Caco-2 (cell line): Measurements from ENCODE around the gene EPHB4. TPM values are rescaled to one million over a fixed set of nuclear protein-coding genes. Genes with fewer than 3 reads are reported as not detected.

Experiments
- BruUV-seq: library from RNA; stranded (reverse); fragments of 400-500 nt; replicated peaks from 2 replicates; lab custom pipeline; 2021; lab: Mats Ljungman, UMichigan
- CTCF ChIA-PET: fragments of 300-600 bp; sonication (Branson Sonifier 250); formaldehyde crosslinking; loops from one replicate; lab custom pipeline; 2022; ENCODE audit warnings: antibody characterized with exemption; lab: Charles Lee
- POLR2A ChIA-PET: fragments of 300-600 bp; sonication (Branson Sonifier 250); formaldehyde crosslinking; loops from one replicate; lab custom pipeline; 2022; ENCODE audit warnings: antibody characterized with exemption; lab: Charles Lee
- DNase-seq, 2 experiments: peaks; one replicate each; pipeline versions ENCODE4 v3.0.0 to v3.0.0-alpha.2; 2020 to 2022
- H3K27me3 ChIP-seq: replicated peaks from 2 replicates; pipeline ENCODE4 v1.6.0; 2011; ENCODE audit warnings: low read length; ENCODE audit not compliant: control insufficient read depth, insufficient read depth
- H3K36me3 ChIP-seq: 2 replicates; pipeline ENCODE4 v1.5.1; 2011; ENCODE audit warnings: low read length; ENCODE audit not compliant: control insufficient read depth, insufficient read depth
- H3K4me1 ChIP-seq: fragments of 250-450 bp; sonication (Bioruptor Pico); 2 replicates; pipeline ENCODE4 v1.5.1; 2020; ENCODE audit warnings: mild to moderate bottlenecking
- H3K4me3 ChIP-seq: 2 replicates; pipeline ENCODE4 v1.5.1; 2011; ENCODE audit warnings: low read depth, mild to moderate bottlenecking, control low read depth, low read length
- H3K9me3 ChIP-seq: fragments of 250-450 bp; sonication (Bioruptor Pico); 2 replicates; pipeline ENCODE4 v1.5.1; 2020; ENCODE audit warnings: mild to moderate bottlenecking, moderate library complexity
- H3K27ac Mint-ChIP-seq: one replicate; pipeline ENCODE4 v1.8.0; 2022; ENCODE audit warnings: mixed read lengths; ENCODE audit not compliant: unreplicated experiment
- H3K27me3 Mint-ChIP-seq: one replicate; pipeline ENCODE4 v1.8.0; 2022; ENCODE audit warnings: mixed read lengths; ENCODE audit not compliant: insufficient read depth, unreplicated experiment
- H3K36me3 Mint-ChIP-seq: one replicate; pipeline ENCODE4 v1.8.0; 2022; ENCODE audit warnings: mild to moderate bottlenecking, mixed read lengths; ENCODE audit not compliant: insufficient read depth, unreplicated experiment
- H3K4me1 Mint-ChIP-seq: one replicate; pipeline ENCODE4 v1.8.0; 2022; ENCODE audit warnings: low read depth, mixed read lengths; ENCODE audit not compliant: unreplicated experiment
- H3K4me3 Mint-ChIP-seq: one replicate; pipeline ENCODE4 v1.8.0; 2022; ENCODE audit warnings: mild to moderate bottlenecking, moderate library complexity, mixed read lengths; ENCODE audit not compliant: unreplicated experiment
- H3K9me3 Mint-ChIP-seq: one replicate; pipeline ENCODE4 v1.8.0; 2022; ENCODE audit warnings: mixed read lengths; ENCODE audit not compliant: unreplicated experiment
- intact Hi-C: fragments of 100-400 bp; cut with micrococcal nuclease; formaldehyde crosslinking; loops from one replicate; pipeline ENCODE4 v1.10.0; 2022; ENCODE audit not compliant: unreplicated experiment
- total RNA-seq: library from RNA; stranded (reverse); gene quantifications from 2 replicates; pipeline ENCODE4 v1.2.3, GENCODE V29; 2022
- TF ChIP-seq, protein P1 (sequence below), 2 experiments: fragments of 200-600 bp in 1 of 2; IDR thresholded peaks; 1 replicate in 1 of 2; 2 replicates in 1 of 2; pipeline versions ENCODE4 v1.5.1 to v1.8.0; 2011 to 2022; ENCODE audit warnings: antibody characterized with exemption in 1 of 2, control low read depth in 1 of 2, inconsistent platforms in 1 of 2, low read depth in 1 of 2, low read length in 1 of 2, mild to moderate bottlenecking in 1 of 2, moderate library complexity in 1 of 2; ENCODE audit not compliant: insufficient read depth in 1 of 2, severe bottlenecking in 1 of 2, unreplicated experiment in 1 of 2

Gene EPHB4
- total RNA-seq, 1 experiment from 2014 or later = 112 TPM

DNA sequence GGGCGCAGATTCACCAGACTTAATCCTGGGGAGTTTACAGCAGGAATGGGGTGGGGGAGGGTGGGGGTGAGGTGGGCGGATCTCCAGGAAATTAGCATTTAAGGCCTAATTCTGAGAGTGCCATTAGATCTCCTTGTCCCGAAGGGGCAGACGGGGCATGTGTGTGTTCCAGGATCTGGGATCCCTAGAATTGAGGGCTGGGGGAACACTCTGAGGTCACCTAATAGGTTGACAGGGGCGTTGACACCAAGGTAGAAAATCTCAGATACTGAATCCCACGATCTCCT is 9.4 kb upstream of the EPHB4 start:
- Histone ChIP-seq H3K36me3 (no peaks in the 10 kb centered on the region), H3K4me3 (peak overlapping the region; percentile 42), H3K4me1 (peaks cover 17% of the 10 kb centered on the region), H3K27me3 (no peaks in the 10 kb centered on the region), H3K9me3 (no peaks in the 10 kb centered on the region)
- DNase-seq = no peak
- BruUV-seq = no TSS peak
- H3K4me1 Mint-ChIP-seq = peaks cover 40% of the 10 kb centered on the region
- intact Hi-C loops = loop anchor here (1.0 kb wide), 1 partner anchor 16 kb away; the partner anchor contains the start of gene SLC12A9
- CTCF ChIA-PET = interaction anchor here (0.6 to 2.8 kb wide), 2 partner anchors 10 to 573 kb away, joined by 3 to 17 read pairs; partner anchors contain the start of gene EPHB4
- H3K4me3 Mint-ChIP-seq = peak overlapping the region; percentile 39
- peak overlapping the region; percentile 85 for H3K27ac Mint-ChIP-seq
- no peaks in the 10 kb centered on the region for H3K27me3 Mint-ChIP-seq
- TF ChIP-seq, protein P1, sequence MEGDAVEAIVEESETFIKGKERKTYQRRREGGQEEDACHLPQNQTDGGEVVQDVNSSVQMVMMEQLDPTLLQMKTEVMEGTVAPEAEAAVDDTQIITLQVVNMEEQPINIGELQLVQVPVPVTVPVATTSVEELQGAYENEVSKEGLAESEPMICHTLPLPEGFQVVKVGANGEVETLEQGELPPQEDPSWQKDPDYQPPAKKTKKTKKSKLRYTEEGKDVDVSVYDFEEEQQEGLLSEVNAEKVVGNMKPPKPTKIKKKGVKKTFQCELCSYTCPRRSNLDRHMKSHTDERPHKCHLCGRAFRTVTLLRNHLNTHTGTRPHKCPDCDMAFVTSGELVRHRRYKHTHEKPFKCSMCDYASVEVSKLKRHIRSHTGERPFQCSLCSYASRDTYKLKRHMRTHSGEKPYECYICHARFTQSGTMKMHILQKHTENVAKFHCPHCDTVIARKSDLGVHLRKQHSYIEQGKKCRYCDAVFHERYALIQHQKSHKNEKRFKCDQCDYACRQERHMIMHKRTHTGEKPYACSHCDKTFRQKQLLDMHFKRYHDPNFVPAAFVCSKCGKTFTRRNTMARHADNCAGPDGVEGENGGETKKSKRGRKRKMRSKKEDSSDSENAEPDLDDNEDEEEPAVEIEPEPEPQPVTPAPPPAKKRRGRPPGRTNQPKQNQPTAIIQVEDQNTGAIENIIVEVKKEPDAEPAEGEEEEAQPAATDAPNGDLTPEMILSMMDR (IDR thresholded peaks at IDR 0.05; ENCODE audit: insufficient read depth in 1 of 2, low read depth in 1 of 2, low read length in 1 of 2, severe bottlenecking in 1 of 2, unreplicated experiment in 1 of 2) = no peak
- H3K9me3 Mint-ChIP-seq = no peaks in the 10 kb centered on the region
- peaks cover 5% of the 10 kb centered on the region for H3K36me3 Mint-ChIP-seq
- POLR2A ChIA-PET = interaction anchor here (0.7 to 2.7 kb wide), 2 partner anchors 9 to 286 kb away, joined by 5 to 18 read pairs; partner anchors contain the start of gene EPHB4

DNA sequence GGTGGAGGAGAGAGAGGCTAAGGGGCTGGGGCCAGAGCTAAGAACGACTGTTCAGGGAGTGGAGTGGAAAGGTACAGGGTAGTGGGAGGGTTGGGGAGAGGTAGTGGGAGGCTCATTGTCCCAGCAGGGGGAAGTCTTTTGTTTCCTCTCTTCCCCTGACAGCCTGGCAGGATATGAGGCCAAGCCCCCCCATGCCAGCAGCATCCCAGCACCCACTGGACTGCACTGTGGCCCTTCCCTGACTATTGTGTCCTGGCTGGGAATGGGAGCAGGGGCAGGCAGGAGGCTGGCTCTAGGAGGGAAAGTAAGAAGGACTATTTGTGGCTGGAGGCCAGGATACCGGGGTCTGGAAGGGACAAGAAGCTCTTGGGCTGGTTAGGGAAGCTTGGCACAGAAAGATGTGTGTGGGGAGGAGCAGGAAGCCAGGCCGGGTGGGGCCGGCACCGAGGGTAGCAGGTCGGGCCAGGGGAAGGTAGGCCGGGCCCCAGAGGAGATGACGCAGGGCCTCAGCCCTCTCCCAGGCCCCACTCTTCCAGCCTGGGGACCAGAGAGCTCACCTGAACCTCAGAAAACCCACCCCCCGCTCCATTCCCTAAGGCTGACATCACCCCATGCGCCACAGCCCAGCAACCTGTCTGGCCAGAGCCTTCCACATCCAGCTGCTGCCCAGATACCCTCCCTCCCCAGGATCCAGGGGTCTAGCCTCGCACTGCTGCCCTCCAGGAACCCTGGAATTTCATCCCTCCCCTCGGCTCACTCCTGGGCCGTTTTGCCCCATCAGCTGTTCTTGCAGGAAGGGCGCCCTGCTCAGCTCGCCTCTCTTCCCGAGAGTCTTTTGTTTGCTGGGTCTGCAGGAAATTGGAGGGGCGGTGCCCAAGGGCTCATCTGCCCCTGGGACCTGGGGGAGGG is 8.8 kb upstream of the EPHB4 start:
- Mint-ChIP-seq H3K9me3 (no peaks in the 10 kb centered on the region), H3K27ac (peak overlapping the region; percentile 85), H3K36me3 (peaks cover 5% of the 10 kb centered on the region), H3K4me1 (peaks cover 44% of the 10 kb centered on the region), H3K27me3 (no peaks in the 10 kb centered on the region), H3K4me3 (peak overlapping the region; percentile 39)
- Histone ChIP-seq H3K36me3 (no peaks in the 10 kb centered on the region), H3K4me3 (no peak overlapping the region), H3K4me1 (peaks cover 22% of the 10 kb centered on the region), H3K27me3 (no peaks in the 10 kb centered on the region), H3K9me3 (no peaks in the 10 kb centered on the region)
- BruUV-seq = no TSS peak
- TF ChIP-seq, protein P1 (IDR thresholded peaks at IDR 0.05; ENCODE audit: insufficient read depth in 1 of 2, low read depth in 1 of 2, low read length in 1 of 2, severe bottlenecking in 1 of 2, unreplicated experiment in 1 of 2) = no peak
- peak; percentile 64 to 75 for DNase-seq
- ChIA-PET POLR2A (interaction anchor here (0.6 to 2.7 kb wide), 3 partner anchors 9 to 287 kb away, joined by 3 to 18 read pairs (median 5); partner anchors contain the start of gene EPHB4), CTCF (interaction anchor here (0.5 to 2.8 kb wide), 5 partner anchors 9 to 573 kb away, joined by 3 to 17 read pairs (median 5); partner anchors contain the start of genes EPHB4, POP7 and UFSP1)
- intact Hi-C loops = no loop called here

DNA sequence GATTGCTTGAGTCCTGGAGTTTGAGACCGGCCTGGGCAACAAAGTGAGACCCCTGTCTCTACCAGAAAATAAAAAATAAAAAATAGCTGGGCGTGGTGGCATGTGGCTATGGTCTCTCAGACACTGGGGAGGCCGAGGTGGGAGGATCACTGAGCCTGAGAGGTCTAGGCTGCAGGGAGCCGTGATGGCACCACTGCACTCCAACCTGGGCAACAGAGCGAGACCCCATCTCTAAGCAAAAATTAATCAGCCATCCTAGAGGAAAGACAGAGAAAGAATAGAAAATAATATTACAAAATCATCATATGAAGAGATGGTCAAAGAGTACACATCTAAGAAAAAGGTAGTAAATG is 4.9 kb upstream of the EPHB4 start:
- H3K4me3 ChIP-seq = peak overlapping the region; percentile 5
- CTCF ChIA-PET = interaction anchor here (0.8 to 1.2 kb wide), 3 partner anchors 20 to 126 kb away, joined by 3 to 12 read pairs (median 3); partner anchors contain the start of genes POP7 and SLC12A9
- H3K27ac Mint-ChIP-seq = peak overlapping the region; percentile 62
- H3K27me3 Mint-ChIP-seq = no peaks in the 10 kb centered on the region
- H3K4me3 Mint-ChIP-seq = peak overlapping the region; percentile 44
- DNase-seq = no peak
- H3K9me3 Mint-ChIP-seq = no peaks in the 10 kb centered on the region
- no peaks in the 10 kb centered on the region; the same call in 1 of the 2 replicates for H3K36me3 ChIP-seq
- no peaks in the 10 kb centered on the region for H3K27me3 ChIP-seq
- peaks cover 43% of the 10 kb centered on the region for H3K4me1 Mint-ChIP-seq
- intact Hi-C loops = no loop called here
- H3K9me3 ChIP-seq = no peaks in the 10 kb centered on the region
- POLR2A ChIA-PET = interaction anchor here (0.9 to 1.5 kb wide), 4 partner anchors 19 to 43 kb away, joined by 3 to 7 read pairs (median 3); partner anchors contain the start of genes SLC12A9 and SRRT
- BruUV-seq = no TSS peak
- peaks cover 25% of the 10 kb centered on the region for H3K4me1 ChIP-seq
- peaks cover 13% of the 10 kb centered on the region for H3K36me3 Mint-ChIP-seq
- TF ChIP-seq, protein P1 (IDR thresholded peaks at IDR 0.05; ENCODE audit: insufficient read depth in 1 of 2, low read depth in 1 of 2, low read length in 1 of 2, severe bottlenecking in 1 of 2, unreplicated experiment in 1 of 2) = no peak
